KG1 (cell line): Measurements from ENCODE around the gene FLRT2.

Source experiments
- DNase-seq: peaks from one replicate; lab custom pipeline; 2025; lab: John Stamatoyannopoulos, UW

Gene FLRT2

GRCh38 chr14:85596562-85596961 is 66.6 kb downstream of the FLRT2 start:
- DNase-seq, result no peak

DNA sequence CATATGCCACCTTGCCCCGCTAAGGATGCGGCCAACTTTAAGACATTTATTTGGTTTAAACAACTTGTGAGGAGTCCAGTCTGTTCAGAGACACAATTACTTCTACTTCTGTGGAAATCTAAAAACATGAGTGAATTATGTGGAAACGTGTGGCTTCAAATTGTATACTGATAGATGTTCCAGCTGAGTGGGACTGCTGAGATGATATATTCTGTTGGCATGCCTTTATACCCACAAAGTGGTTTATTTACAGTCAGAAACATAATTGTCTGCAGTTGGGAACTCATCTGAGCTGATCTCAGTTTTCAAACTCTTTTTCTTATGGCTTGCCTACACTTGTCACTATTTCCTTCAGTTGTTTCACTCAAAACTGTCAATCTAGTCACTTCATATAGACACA is 67.8 kb downstream of the FLRT2 start:
- no peak for DNase-seq

GRCh38 chr14:85599939-85600338 is 70.0 kb downstream of the FLRT2 start:
- peak; percentile 32 for DNase-seq

- DNase-seq, result no peak
These were observed 71.3 kb downstream of the FLRT2 start for GRCh38 chr14:85601246-85601645.

DNA sequence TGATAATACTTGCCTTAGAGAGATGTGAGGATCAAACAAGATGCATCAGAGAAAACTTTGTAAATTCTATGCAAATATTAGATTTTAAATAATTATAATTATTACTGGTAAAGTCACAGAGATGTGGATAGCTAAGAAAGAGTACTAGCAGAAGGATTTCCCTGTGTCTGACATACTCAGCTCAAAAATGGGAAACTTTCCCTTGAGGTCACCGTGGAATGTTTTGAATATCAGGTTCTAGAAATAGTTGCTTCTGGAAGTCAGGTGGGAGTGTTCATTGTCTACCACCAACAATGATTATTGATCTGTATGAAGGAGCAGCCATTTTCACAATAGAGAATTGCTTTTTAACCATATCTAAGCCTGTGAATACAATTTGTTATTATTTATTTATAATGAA is 71.7 kb downstream of the FLRT2 start:
- no peak for DNase-seq

DNA sequence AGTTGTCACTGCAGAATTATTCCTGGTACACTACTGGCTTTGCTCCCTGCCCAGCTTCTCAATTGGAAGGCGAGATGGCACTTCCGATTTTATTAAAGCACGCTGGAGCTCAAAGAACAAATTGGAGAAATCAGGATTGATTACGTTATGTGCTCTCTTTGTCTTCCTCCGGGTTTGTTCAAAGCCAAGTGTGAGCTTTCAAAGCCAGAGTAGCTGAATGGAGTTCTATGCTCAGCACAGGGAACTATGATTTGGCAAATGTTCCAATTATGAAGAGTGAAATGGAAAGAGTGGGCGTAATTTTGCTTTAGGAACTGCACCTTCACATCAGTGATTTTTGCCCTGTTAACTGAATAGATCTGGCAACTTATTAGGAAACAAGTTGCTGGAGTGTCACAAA is 72.4 kb downstream of the FLRT2 start:
- no peak for DNase-seq

GRCh38 chr14:85604021-85604420 is 74.1 kb downstream of the FLRT2 start:
- DNase-seq, result no peak

DNA sequence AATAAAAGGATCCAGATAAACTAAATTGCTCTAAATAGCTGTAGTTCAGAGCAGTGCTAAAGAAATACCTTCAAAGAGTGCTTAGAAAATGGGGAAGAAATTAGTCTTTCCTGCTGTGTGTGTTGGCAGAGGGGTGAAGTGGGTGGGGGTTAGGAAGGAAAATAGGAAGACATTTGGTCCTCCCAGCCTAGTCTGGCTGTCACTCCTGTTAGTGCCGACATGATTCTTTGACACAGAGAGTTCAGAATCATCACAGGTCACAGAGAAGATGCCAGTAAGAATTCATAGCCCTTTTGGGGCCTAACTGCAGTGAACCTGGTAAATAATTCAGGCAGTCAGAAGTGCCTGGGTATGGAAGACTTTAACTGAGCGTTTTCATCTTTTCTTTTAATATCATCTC is 74.8 kb downstream of the FLRT2 start:
- no peak for DNase-seq

DNA sequence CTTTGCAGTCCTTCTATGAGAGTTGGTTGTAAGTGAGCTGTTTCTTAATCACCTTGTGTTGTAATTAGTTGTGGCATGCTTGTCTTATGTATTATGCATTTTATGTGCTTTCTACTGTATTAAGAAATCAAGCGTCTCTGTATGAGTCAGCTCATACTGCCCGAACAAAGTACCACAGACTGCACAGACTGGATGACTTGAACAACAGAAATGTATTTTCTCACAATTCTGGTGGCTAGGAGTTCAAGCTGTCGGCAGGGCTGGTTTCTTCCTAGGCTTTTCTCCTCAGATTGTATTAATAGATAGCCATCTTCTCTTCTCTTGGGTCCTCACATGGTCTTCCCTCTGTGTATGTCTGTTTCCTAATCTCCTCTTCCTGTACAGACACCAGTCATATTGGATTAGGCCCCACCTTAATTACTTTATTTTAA is 77.7 kb downstream of the FLRT2 start:
- no peak for DNase-seq

DNA sequence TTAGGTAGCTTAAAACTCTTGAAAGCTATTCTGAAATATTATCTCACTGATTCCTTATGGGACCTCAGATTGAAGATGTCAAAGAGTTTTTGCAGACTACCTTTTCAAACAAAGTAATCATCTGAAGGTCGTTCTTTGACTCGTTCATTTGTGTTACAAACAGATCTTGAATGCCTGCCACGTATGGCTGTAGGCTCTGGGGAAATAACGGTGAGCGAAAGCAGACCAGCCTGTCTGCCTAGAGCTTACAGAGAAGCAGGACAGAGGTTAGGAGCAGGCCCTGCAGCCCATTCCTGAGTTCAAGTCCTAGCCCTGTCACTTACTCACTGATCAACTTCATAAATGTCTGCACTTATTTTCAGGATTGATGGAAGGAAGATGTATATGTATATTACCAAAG is 83.6 kb downstream of the FLRT2 start:
- DNase-seq, result no peak

DNA sequence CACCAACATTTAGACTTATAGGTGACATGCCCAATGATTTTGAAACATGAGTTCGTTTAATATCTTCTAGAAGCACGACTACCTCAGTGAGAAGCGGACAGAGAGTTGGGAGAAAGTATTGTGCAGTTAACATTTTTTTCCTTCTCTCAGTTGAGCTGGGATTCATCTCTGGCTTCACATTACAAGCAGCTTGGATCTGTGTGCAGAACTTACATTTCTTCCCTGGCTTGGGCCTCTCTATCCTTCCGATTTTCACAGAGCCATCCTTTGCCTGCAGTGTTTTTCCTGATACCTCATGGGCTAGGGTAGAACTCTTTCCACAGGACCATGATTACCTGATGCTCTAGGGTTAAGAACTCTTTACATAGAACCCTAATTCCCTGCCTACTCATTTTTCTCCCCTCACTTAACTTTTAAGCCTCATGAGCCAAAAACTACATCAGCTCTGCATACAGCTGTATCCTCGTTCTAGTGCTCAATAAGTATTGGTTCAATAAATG is 86.5 kb downstream of the FLRT2 start:
- no peak for DNase-seq

DNA sequence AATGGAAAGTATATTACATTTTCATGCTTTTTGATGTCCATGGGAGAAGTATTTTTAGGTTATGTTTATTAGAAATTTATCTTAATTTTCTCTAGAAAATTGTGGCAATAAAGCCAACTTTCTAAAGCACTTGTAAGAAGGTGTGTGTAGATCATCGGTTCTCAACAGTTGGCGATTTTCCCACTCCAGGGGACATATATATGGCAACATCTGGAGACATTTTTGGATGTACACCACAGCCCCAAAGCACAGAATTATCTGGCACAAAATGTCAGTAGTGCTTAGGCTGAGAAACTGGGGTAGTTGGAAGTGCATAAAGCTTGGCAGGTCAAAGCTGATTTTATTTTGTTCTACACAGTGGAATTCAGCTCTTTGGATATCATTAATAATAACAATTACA is 86.9 kb downstream of the FLRT2 start:
- DNase-seq, result no peak

GRCh38 chr14:85617791-85618190 is 87.8 kb downstream of the FLRT2 start:
- no peak for DNase-seq

- no peak for DNase-seq
These were observed 88.4 kb downstream of the FLRT2 start for GRCh38 chr14:85618390-85618789.

GRCh38 chr14:85618978-85619377 is 89.0 kb downstream of the FLRT2 start:
- DNase-seq, result no peak

GRCh38 chr14:85619851-85620250 is 89.9 kb downstream of the FLRT2 start:
- no peak for DNase-seq

- no peak for DNase-seq
These were observed 91.0 kb downstream of the FLRT2 start for GRCh38 chr14:85620947-85621346.

DNA sequence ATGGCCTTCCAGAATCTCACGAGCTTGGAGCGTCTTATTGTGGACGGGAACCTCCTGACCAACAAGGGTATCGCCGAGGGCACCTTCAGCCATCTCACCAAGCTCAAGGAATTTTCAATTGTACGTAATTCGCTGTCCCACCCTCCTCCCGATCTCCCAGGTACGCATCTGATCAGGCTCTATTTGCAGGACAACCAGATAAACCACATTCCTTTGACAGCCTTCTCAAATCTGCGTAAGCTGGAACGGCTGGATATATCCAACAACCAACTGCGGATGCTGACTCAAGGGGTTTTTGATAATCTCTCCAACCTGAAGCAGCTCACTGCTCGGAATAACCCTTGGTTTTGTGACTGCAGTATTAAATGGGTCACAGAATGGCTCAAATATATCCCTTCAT is 92.2 kb downstream of the FLRT2 start:
- DNase-seq, result no peak

DNA sequence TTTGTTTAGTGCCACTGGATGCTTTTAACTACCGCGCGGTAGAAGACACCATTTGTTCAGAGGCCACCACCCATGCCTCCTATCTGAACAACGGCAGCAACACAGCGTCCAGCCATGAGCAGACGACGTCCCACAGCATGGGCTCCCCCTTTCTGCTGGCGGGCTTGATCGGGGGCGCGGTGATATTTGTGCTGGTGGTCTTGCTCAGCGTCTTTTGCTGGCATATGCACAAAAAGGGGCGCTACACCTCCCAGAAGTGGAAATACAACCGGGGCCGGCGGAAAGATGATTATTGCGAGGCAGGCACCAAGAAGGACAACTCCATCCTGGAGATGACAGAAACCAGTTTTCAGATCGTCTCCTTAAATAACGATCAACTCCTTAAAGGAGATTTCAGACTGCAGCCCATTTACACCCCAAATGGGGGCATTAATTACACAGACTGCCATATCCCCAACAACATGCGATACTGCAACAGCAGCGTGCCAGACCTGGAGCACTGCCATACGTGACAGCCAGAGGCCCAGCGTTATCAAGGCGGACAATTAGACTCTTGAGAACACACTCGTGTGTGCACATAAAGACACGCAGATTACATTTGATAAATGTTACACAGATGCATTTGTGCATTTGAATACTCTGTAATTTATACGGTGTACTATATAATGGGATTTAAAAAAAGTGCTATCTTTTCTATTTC is 93.2 kb downstream of the FLRT2 start:
- no peak for DNase-seq

- DNase-seq, result no peak
These were observed 96.1 kb downstream of the FLRT2 start for GRCh38 chr14:85625925-85626585.

DNA sequence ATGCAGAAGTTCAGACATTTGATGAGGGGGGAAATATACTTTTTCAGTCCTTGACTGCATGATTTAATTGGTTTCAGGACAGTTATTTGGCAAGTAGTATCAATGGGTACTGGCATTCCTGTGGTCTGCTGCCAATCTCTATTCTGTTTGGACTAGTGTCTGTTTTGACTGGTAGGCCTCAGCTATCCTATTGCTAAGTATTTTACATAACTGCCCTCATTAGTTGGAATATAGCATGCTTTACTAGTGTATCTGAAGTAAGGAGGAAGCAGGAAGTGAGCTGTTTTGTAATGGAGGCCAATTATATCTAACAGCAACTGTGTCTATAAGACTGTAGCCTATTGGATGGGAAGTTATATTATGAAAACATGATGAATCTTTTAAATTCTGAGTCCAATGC is 104.3 kb downstream of the FLRT2 start:
- DNase-seq, result no peak

DNA sequence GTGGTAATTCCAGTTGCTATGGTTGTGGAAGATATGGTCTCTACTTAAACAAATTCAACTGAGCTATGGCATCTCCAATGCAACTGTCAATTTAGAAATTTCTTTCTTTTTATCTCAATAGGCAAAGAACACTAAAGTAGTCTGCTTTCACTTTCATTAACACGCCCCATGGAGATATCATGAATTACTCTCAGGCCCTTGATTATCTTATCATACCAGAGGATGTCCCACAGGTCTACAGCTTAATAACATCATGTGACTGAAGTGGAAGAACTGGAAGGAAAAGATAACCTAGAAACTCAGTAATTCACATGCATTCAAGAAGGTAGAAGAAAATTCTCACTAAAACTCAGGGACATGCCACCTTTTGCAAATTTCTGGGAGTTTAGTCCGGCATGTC is 114.3 kb downstream of the FLRT2 start:
- no peak for DNase-seq

DNA sequence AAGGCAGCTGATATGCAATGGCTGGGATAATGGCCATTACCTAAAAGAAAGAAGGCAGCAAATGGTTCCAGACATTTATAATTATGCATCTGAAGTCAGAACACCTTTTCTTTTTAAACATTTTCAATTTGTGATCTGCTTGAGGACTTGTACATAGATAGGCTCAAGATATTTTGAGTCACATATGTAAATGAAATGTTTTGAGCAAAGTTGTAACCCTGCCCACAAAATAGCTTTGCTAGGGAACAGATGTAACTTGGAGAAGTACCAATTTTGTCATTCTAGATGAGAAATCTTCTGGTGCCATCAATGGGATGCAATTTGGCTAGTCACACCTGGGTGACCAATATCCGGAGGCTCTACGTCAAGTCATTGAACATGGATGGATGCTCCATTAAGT is 123.1 kb downstream of the FLRT2 start:
- no peak for DNase-seq
